ENCODE results near the gene RAF1.

GRCh38 chr3:12643010-12643380 is 20.9 kb downstream of the RAF1 start:
- TF ChIP-seq POLR2A (IDR thresholded peaks at IDR 0.05) (no peak), CTCF (IDR thresholded peaks at IDR 0.05) (no peak)

Measured in prostate gland (tissue), 2 donors.